ENCODE data around the gene CAPN11.

GRCh38 chr6:44131892-44132291 lies 26.7 kb upstream of the CAPN11 start:
- no peak for TF ChIP-seq CTCF (conservative IDR thresholded peaks at IDR 0.05 in 1 of 2, IDR thresholded peaks at IDR 0.05 in 1 of 2; ENCODE audit: low read depth in 1 of 2, low read length in 2 of 2)
- no peak for TF ChIP-seq EZH2 (IDR thresholded peaks at IDR 0.05; ENCODE audit: low read length, missing control alignments)

Data from fibroblast of lung (primary cell).